ENCODE data around the gene IL23A. TPM values are rescaled to one million over a fixed set of nuclear protein-coding genes. Genes with fewer than 3 reads are reported as not detected.

Gene IL23A
- total RNA-seq = under 1 TPM in 1 of 3 donors, not detected in 2; 0.88 TPM

GRCh38 chr12:56338308-56339157, at the start of gene IL23A:
TSS of gene IL23A (plus strand) at chr12:56338884. CDS start at chr12:56339045, 161 bp downstream.
- H3K4me3 ChIP-seq = no peak within 1 kb of the TSS
- TF ChIP-seq POLR2A (IDR thresholded peaks at IDR 0.05) (no peak), CTCF (IDR thresholded peaks at IDR 0.05) (no peak), POLR2AphosphoS5 (IDR thresholded peaks at IDR 0.05) (no peak)
- no peaks in the 10 kb centered on the region for H3K27me3 ChIP-seq
- DNase-seq (ENCODE audit: low spot score in 2 of 2) = no peak
- no peaks in the 10 kb centered on the region for H3K4me1 ChIP-seq
- H3K27ac ChIP-seq = peak within 1 kb of the TSS; percentile 44 to 50
- intact Hi-C loops (cut with DNase I; ENCODE audit: low total_unique reads) = no loop called here
- H3K9me3 ChIP-seq = no peaks in the 10 kb centered on the region
- no peaks in the 10 kb centered on the region for H3K36me3 ChIP-seq

- Histone ChIP-seq H3K4me3 (no peak overlapping the region), H3K4me1 (no peaks in the 10 kb centered on the region), H3K27me3 (no peaks in the 10 kb centered on the region), H3K27ac (peak overlapping the region in 1 of 2 donors; percentile 55), H3K36me3 (no peaks in the 10 kb centered on the region), H3K9me3 (no peaks in the 10 kb centered on the region)
- no peak for TF ChIP-seq POLR2AphosphoS5 (IDR thresholded peaks at IDR 0.05)
- no peak for TF ChIP-seq CTCF (IDR thresholded peaks at IDR 0.05)
- TF ChIP-seq POLR2A (IDR thresholded peaks at IDR 0.05) = no peak
- intact Hi-C loops (cut with DNase I; ENCODE audit: low total_unique reads) = no loop called here
- DNase-seq (ENCODE audit: low spot score in 2 of 2) = no peak
Measured at GRCh38 chr12:56293795-56294194, 44.9 kb upstream of the IL23A start.

GRCh38 chr12:56296295-56296694, 42.4 kb upstream of the IL23A start:
- Histone ChIP-seq H3K27me3 (no peaks in the 10 kb centered on the region), H3K4me3 (no peak overlapping the region), H3K27ac (no peak overlapping the region), H3K36me3 (no peaks in the 10 kb centered on the region), H3K9me3 (no peaks in the 10 kb centered on the region), H3K4me1 (peaks cover 0 to 7% of the 10 kb centered on the region in 2 donors)
- intact Hi-C loops (cut with DNase I; ENCODE audit: low total_unique reads) = no loop called here
- no peak for DNase-seq (ENCODE audit: low spot score in 2 of 2)
- no peak for TF ChIP-seq POLR2AphosphoS5 (IDR thresholded peaks at IDR 0.05)
- TF ChIP-seq POLR2A (IDR thresholded peaks at IDR 0.05) = no peak
- TF ChIP-seq CTCF (IDR thresholded peaks at IDR 0.05) = no peak

- intact Hi-C loops (cut with DNase I; ENCODE audit: low total_unique reads) = no loop called here
- Histone ChIP-seq H3K27ac (no peak overlapping the region), H3K4me3 (no peak overlapping the region), H3K4me1 (peaks cover 0 to 7% of the 10 kb centered on the region in 2 donors), H3K36me3 (no peaks in the 10 kb centered on the region), H3K27me3 (no peaks in the 10 kb centered on the region), H3K9me3 (no peaks in the 10 kb centered on the region)
- no peak for TF ChIP-seq POLR2AphosphoS5 (IDR thresholded peaks at IDR 0.05)
- no peak for TF ChIP-seq CTCF (IDR thresholded peaks at IDR 0.05)
- no peak for TF ChIP-seq POLR2A (IDR thresholded peaks at IDR 0.05)
- no peak for DNase-seq (ENCODE audit: low spot score in 2 of 2)
Measured at GRCh38 chr12:56297400-56297799, 41.3 kb upstream of the IL23A start.

- intact Hi-C loops (cut with DNase I; ENCODE audit: low total_unique reads) = loop anchor here (2.0 kb wide), 1 partner anchor 42 kb away; no protein-coding TSS in a partner anchor
- H3K27ac ChIP-seq = peak overlapping the region; percentile 96 to 98
- no peaks in the 10 kb centered on the region for H3K27me3 ChIP-seq
- H3K9me3 ChIP-seq = no peaks in the 10 kb centered on the region
- peak overlapping the region; percentile 75 to 92 (median 87) for H3K4me3 ChIP-seq
- H3K4me1 ChIP-seq = peaks cover 0 to 7% of the 10 kb centered on the region in 2 donors
- H3K36me3 ChIP-seq = no peaks in the 10 kb centered on the region
- TF ChIP-seq POLR2AphosphoS5 (IDR thresholded peaks at IDR 0.05) (no peak), CTCF (IDR thresholded peaks at IDR 0.05) (no peak), POLR2A (IDR thresholded peaks at IDR 0.05) (no peak)
- DNase-seq (ENCODE audit: low spot score in 2 of 2) = no peak
Measured at GRCh38 chr12:56298828-56299227, 39.9 kb upstream of the IL23A start.
